IMR-90 (cell line): ENCODE measurements around the gene MGME1. TPM values are rescaled to one million over a fixed set of nuclear protein-coding genes. Genes with fewer than 3 reads are reported as not detected.

Experiments
- ATAC-seq: fragments of 200-7000 bp; cut with Tn5 transposase; 2 replicates; pipeline ENCODE4 v1.9.1; 2020; ENCODE audit warnings: low read depth, mild to moderate bottlenecking, moderate library complexity
- BruUV-seq: library from RNA; stranded (reverse); fragments of 400-500 nt; replicated peaks from 2 replicates; lab custom pipeline; 2021; lab: Mats Ljungman, UMichigan
- CTCF ChIA-PET: fragments of 300-600 bp; formaldehyde crosslinking; extraction: SDS; loops from one replicate; lab custom pipeline; 2021; ENCODE audit warnings: antibody characterized with exemption; lab: Yijun Ruan, JAX
- POLR2A ChIA-PET: fragments of 300-600 bp; sonication (Branson Sonifier 250); formaldehyde crosslinking; loops from one replicate; lab custom pipeline; 2022; ENCODE audit warnings: antibody characterized with exemption; ENCODE audit not compliant: unreplicated experiment; lab: Charles Lee
- DNase-seq: peaks from one replicate; pipeline ENCODE4 v3.0.0; 2013
- H2AFZ ChIP-seq: replicated peaks from 2 replicates; pipeline ENCODE3; 2013; ENCODE audit warnings: low read length, mild to moderate bottlenecking; ENCODE audit not compliant: poor library complexity
- H2AK5ac ChIP-seq: 2 replicates; pipeline ENCODE4 v1.6.1; 2013; ENCODE audit warnings: low read depth, low read length, inconsistent platforms
- H2AK9ac ChIP-seq: replicated peaks from 2 replicates; pipeline ENCODE3; 2013; ENCODE audit warnings: mild to moderate bottlenecking, low read depth, low read length, moderate library complexity; ENCODE audit not compliant: poor library complexity
- H2BK120ac ChIP-seq: 2 replicates; pipeline ENCODE4 v1.6.1; 2013; ENCODE audit warnings: low read depth, low read length, inconsistent platforms
- H2BK15ac ChIP-seq: 3 replicates; pipeline ENCODE4 v1.6.1; 2013; ENCODE audit warnings: low read depth, low read length, inconsistent platforms
- H2BK20ac ChIP-seq: 2 replicates; pipeline ENCODE4 v1.6.1; 2013; ENCODE audit warnings: low read depth, mild to moderate bottlenecking, inconsistent platforms, low read length, moderate library complexity
- H2BK5ac ChIP-seq: 2 replicates; pipeline ENCODE4 v1.6.1; 2013; ENCODE audit warnings: mild to moderate bottlenecking, low read depth, low read length, inconsistent platforms; ENCODE audit not compliant: poor library complexity, severe bottlenecking
- H3K14ac ChIP-seq: replicated peaks from 2 replicates; pipeline ENCODE4 v1.6.1; 2013; ENCODE audit warnings: low read depth, low read length, inconsistent platforms
- H3K18ac ChIP-seq: 2 replicates; pipeline ENCODE4 v1.6.1; 2013; ENCODE audit warnings: low read depth, low read length, control low read depth
- H3K23ac ChIP-seq: 2 replicates; pipeline ENCODE4 v1.6.1; 2013; ENCODE audit warnings: low read depth, low read length, inconsistent platforms
- H3K27ac ChIP-seq: 2 replicates; pipeline ENCODE4 v1.5.1; 2013; ENCODE audit warnings: mild to moderate bottlenecking, control low read depth, low read length; ENCODE audit not compliant: insufficient read depth
- H3K27me3 ChIP-seq: 2 replicates; pipeline ENCODE4 v1.6.1; 2013; ENCODE audit warnings: low read length; ENCODE audit not compliant: control insufficient read depth, insufficient read depth
- H3K36me3 ChIP-seq: 2 replicates; pipeline ENCODE4 v1.6.1; 2013; ENCODE audit warnings: low read length, mixed read lengths; ENCODE audit not compliant: control insufficient read depth, insufficient read depth
- H3K4ac ChIP-seq: 2 replicates; pipeline ENCODE4 v1.6.1; 2013; ENCODE audit warnings: low read depth, low read length, inconsistent platforms
- H3K4me1 ChIP-seq: 2 replicates; pipeline ENCODE4 v1.6.1; 2013; ENCODE audit warnings: low read length, mixed read lengths; ENCODE audit not compliant: control insufficient read depth, insufficient read depth
- H3K4me2 ChIP-seq: 2 replicates; pipeline ENCODE4 v1.6.1; 2013; ENCODE audit warnings: low read depth, mild to moderate bottlenecking, control low read depth, low read length, moderate library complexity
- H3K4me3 ChIP-seq: 2 replicates; pipeline ENCODE4 v1.5.1; 2013; ENCODE audit warnings: low read depth, mild to moderate bottlenecking, control low read depth, low read length, moderate library complexity; ENCODE audit not compliant: insufficient read depth
- H3K56ac ChIP-seq: 2 replicates; pipeline ENCODE4 v1.6.1; 2013; ENCODE audit warnings: low read length, inconsistent platforms; ENCODE audit not compliant: insufficient read depth; ENCODE audit errors: extremely low read depth
- H3K79me1 ChIP-seq, 2 experiments: 2 replicates each; pipeline ENCODE4 v1.6.1; 2013; ENCODE audit warnings: low read length in 2 of 2, inconsistent platforms in 1 of 2, low read depth in 1 of 2
- H3K9ac ChIP-seq: 2 replicates; pipeline ENCODE4 v1.6.1; 2013; ENCODE audit warnings: low read depth, low read length, control low read depth
- H3K9me1 ChIP-seq: 2 replicates; pipeline ENCODE4 v1.6.1; 2013; ENCODE audit warnings: low read length, inconsistent platforms; ENCODE audit not compliant: insufficient read depth
- H3K9me3 ChIP-seq: 2 replicates; pipeline ENCODE4 v1.6.1; 2013; ENCODE audit warnings: low read length; ENCODE audit not compliant: control insufficient read depth, insufficient read depth
- H4K20me1 ChIP-seq: 2 replicates; pipeline ENCODE4 v1.6.1; 2013; ENCODE audit warnings: low read length, inconsistent platforms; ENCODE audit not compliant: insufficient read depth
- H4K5ac ChIP-seq: 2 replicates; pipeline ENCODE4 v1.6.1; 2013; ENCODE audit warnings: mild to moderate bottlenecking, low read depth, low read length, control low read depth
- H4K8ac ChIP-seq, 2 experiments: 2 replicates each; pipeline ENCODE4 v1.6.1; 2013; ENCODE audit warnings: low read depth in 2 of 2, low read length in 2 of 2, control low read depth in 1 of 2, inconsistent platforms in 1 of 2
- H4K91ac ChIP-seq: 2 replicates; pipeline ENCODE4 v1.6.1; 2013; ENCODE audit warnings: low read depth, low read length, inconsistent platforms; ENCODE audit not compliant: insufficient read depth
- CEBPB ChIP-seq: IDR thresholded peaks from 2 replicates; pipeline ENCODE4 v1.6.1; 2012; ENCODE audit warnings: low read depth, low read length, improper control_type of control experiment
- CHD1 ChIP-seq: IDR thresholded peaks from 2 replicates; pipeline ENCODE4 v1.6.1; 2012; ENCODE audit warnings: low read depth, low read length, improper control_type of control experiment
- MAFK ChIP-seq: IDR thresholded peaks from 2 replicates; pipeline ENCODE4 v1.6.1; 2012; ENCODE audit warnings: low read depth, low read length, improper control_type of control experiment
- MXI1 ChIP-seq: IDR thresholded peaks from 2 replicates; pipeline ENCODE4 v1.6.1; 2012; ENCODE audit warnings: low read depth, mild to moderate bottlenecking, low read length, moderate library complexity, borderline replicate concordance
- POLR2A ChIP-seq: IDR thresholded peaks from 2 replicates; pipeline ENCODE4 v1.6.1; 2012; ENCODE audit warnings: mild to moderate bottlenecking, low read depth, low read length
- RAD21 ChIP-seq: IDR thresholded peaks from 2 replicates; pipeline ENCODE4 v1.6.1; 2012; ENCODE audit warnings: low read length, improper control_type of control experiment
- RCOR1 ChIP-seq: IDR thresholded peaks from 2 replicates; pipeline ENCODE4 v1.6.1; 2012; ENCODE audit warnings: mild to moderate bottlenecking, low read length, improper control_type of control experiment; ENCODE audit not compliant: insufficient replicate concordance
- RFX5 ChIP-seq: IDR thresholded peaks from 2 replicates; pipeline ENCODE4 v1.8.0; 2012; ENCODE audit warnings: low read depth, mild to moderate bottlenecking, low read length, moderate library complexity
- USF2 ChIP-seq: fragments of 150-350 bp; IDR thresholded peaks from 2 replicates; pipeline ENCODE4 v1.6.1; 2017; ENCODE audit warnings: mild to moderate bottlenecking, antibody characterized with exemption, low read length, low read depth
- WGBS, 2 experiments: methylation state at CpG; one replicate each; pipeline versions ENCODE4 v1.1.5 to v1.1.7; 2013; ENCODE audit warnings: missing lambda C conversion rate in 2 of 2; ENCODE audit not compliant: insufficient read length in 1 of 2; ENCODE audit errors: extremely low coverage in 2 of 2; 5-methylcytosine and 5-hydroxymethylcytosine counted together
- dilution Hi-C: fragments of 300-500 bp; cut with HindIII; formaldehyde crosslinking; loops from one replicate; pipeline ENCODE4 v1.14.3; 2018; ENCODE audit warnings: low sequenced_read_pairs; ENCODE audit not compliant: unreplicated experiment
- in situ Hi-C: fragments of 300-500 bp; cut with MboI; formaldehyde crosslinking; loops from 3 replicates; pipeline ENCODE4 v1.14.3; 2019; ENCODE audit warnings: low sequenced_read_pairs, inconsistent platforms, mixed read lengths
- intact Hi-C: fragments of 100-400 bp; cut with micrococcal nuclease; formaldehyde crosslinking; loops from 2 replicates; pipeline ENCODE4 v1.10.0; 2022
- polyA plus RNA-seq, 3 experiments: library from polyadenylated mRNA; depleted of rRNA; stranded (reverse); fragments of >200 nt; gene quantifications; 2 replicates each; pipeline ENCODE4 v1.2.3, GENCODE V29; 2012; ENCODE audit warnings: low replicate concordance in 1 of 3
- total RNA-seq: library from RNA; depleted of rRNA; stranded (reverse); fragments of >200 nt; gene quantifications from 2 replicates; pipeline ENCODE4 v1.2.3, GENCODE V29; 2012

The MGME1 gene
- total and polyA plus RNA-seq, 2 of the 4 experiments (the other 2 are of a cell fraction) = 7.2 to 9.3 TPM

GRCh38 chr20:17932396-17932795, 36.4 kb upstream of the MGME1 start:
- Histone ChIP-seq H2BK15ac (no peak overlapping the region), H3K56ac (no peak overlapping the region), H3K14ac (no peak overlapping the region), H2AK9ac (no peak overlapping the region), H3K79me1 (peaks cover 0 to 6% of the 10 kb centered on the region in 2 experiments; a peak in 1 of 4 replicates), H2BK5ac (no peak overlapping the region), H4K8ac (no peak overlapping the region), H2AK5ac (no peak overlapping the region), H3K23ac (no peak overlapping the region), H3K9me3 (peaks cover 3% of the 10 kb centered on the region; the same call in 1 of the 2 replicates), H3K4me3 (no peak overlapping the region), H3K9ac (no peak overlapping the region), H3K4me1 (peaks cover 11% of the 10 kb centered on the region), H4K91ac (no peak overlapping the region), H3K36me3 (no peaks in the 10 kb centered on the region), H3K18ac (no peak overlapping the region), H2AFZ (no peak overlapping the region), H3K27me3 (peaks cover 2% of the 10 kb centered on the region; the same call in 1 of the 2 replicates), H2BK20ac (no peak overlapping the region), H3K9me1 (peaks cover 19% of the 10 kb centered on the region), H4K5ac (no peak overlapping the region), H3K4me2 (no peak overlapping the region), H4K20me1 (peaks cover 16% of the 10 kb centered on the region), H2BK120ac (no peak overlapping the region), H3K27ac (no peak overlapping the region), H3K4ac (no peak overlapping the region)
- in situ Hi-C loops = no loop called here
- no TSS peak for BruUV-seq
- dilution Hi-C loops = no loop called here
- no CpG with 5 or more reads among the region's 5 CpGs for WGBS, 2 experiments
- no peak for DNase-seq
- ChIA-PET CTCF (no interaction called here), POLR2A (no interaction called here)
- no peak for ATAC-seq
- intact Hi-C loops = loop anchor here (10.0 kb wide), 1 partner anchor 398 kb away; the partner anchor contains the start of gene BFSP1
- TF ChIP-seq RCOR1 (no peak), MXI1 (no peak), USF2 (no peak), RFX5 (no peak), MAFK (no peak), CHD1 (no peak), RAD21 (no peak), POLR2A (no peak), CEBPB (no peak)
